DMS153 (cell line): ENCODE measurements around the gene PPARGC1A.
A peak's percentile ranks its signal among the peaks of the same experiment; 100 is the strongest.

Experiments
- DNase-seq: peaks from one replicate; lab custom pipeline; 2025; lab: John Stamatoyannopoulos, UW

PPARGC1A gene

DNA sequence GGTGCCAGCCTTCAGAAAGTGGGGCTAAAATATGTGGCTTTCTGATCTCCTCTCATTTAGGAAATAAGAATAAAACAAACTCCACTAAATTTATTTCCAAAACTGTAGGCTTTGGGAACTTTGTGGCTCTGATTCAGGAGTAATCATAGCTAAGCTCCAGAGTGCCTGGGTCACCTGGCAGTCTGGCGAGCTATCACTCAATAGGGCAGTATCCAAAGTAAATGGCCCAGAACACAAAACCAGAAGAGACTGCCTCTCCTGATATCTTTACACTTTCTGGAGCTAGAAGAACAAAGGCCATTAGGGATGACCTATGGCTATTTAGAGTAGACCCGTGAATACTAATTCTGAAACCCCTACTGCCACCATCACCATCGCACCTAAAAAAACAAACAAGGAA lies 17.0 kb upstream of the PPARGC1A start:
- no peak for DNase-seq

DNA sequence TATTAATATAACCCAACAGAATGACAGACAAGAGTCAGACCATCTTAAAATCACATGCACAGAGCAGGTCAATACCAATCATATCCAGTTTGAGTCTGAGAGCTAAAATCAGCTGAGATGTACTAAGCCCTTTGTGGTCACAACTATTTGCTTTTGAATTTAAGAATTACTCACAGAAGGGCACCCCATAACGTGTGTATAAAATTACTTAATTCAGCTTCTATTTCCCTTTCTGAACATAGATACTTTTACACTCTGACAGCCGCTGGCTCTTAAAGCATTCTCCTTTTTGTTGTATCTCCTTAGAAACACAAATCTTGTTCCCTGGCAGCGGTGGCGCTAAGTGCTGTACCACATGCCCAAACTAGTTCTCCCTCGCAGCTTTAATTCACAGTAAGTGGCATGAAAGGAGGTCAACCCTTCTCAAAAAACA lies 14.8 kb upstream of the PPARGC1A start:
- no peak for DNase-seq

DNA sequence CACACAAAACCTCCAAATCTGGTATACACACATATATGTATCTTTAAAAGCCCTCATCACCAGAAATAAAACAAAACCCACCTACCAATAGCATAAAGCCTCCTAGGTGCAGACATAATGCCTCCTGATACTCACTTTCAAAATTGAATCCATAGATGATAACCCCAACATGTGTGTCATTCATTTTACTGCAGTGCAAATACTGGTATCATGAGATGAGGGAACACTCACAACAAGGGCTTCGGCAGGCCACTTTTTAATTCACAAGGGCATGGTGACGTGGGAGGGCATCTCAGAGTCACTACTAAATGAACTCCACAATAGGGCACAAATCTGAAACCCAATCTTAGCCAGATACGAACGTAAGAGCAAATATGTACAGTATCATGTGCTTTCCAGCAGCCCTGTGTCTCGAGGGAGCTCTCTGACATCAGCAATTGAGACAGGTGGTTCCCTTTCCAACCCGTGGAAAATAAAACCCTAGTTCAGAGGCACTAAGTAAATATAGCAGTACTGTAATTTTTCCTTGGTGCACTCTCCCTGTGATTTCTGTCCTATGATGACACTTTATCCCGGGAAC lies 14.1 kb upstream of the PPARGC1A start:
- peak; percentile 93 for DNase-seq

DNA sequence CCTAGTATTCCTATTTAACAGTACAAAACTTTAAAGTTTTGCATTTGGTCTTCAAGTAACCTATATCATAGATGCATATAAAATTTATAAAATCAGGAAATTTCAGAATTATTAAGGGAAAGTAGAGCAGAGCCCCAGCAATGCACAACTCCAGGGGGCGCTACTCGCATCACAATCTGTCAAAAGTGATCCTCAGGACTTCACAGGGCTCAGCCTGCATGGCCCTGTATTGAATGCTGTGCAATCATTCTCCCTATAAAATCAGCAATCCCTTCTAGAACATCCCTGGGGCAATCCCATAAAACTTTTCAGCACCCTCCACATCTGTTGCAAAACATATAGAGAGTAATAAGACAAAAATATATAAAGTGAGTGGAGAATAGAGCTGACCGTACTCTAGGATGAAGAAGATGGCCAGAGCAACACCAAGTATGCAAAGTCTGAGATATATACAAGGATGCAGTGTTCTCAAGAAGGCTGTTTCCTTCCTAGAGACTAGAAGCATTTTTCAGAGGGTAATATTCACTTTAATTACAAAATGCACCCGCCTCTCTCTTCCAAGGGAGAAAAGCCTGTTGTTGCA lies 12.5 kb upstream of the PPARGC1A start:
- DNase-seq, result no peak

DNA sequence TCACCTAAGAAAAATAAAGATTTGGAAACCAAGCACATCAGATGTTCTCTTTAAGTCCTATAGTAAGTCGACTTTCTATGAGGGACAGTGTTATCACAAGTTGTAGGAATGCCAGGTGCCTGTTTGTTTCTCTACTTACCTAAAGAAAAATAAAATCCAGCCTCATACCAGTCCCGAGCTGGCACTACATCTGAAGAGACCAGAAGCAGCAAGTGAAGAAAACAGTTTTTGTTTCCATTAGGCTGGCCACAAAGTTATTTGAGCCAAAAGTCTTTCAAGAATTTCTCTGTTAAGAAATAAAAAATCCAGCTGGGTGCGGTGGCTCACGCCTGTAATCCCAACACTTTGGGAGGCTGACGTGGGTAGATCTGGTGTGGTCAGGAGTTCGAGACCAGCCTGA lies 10.8 kb upstream of the PPARGC1A start:
- DNase-seq, result no peak

DNA sequence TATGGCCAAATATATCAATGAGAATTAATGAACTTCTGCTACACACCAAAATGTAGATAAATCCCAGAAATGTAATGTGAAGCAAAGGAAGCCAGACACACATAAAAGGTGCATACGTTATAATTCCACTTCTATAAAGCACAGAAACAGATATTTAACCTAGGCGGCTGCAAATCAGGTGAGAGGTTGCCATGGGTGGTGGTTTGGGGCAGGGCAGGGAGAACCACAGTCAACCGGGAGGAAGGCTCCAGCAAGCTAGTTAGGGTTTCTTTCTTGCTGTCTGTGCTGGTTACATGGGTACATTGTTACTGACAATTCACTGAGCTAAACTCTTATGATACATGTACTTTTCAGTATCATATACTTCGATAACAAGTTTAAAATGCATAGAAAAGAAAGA lies 9.7 kb upstream of the PPARGC1A start:
- DNase-seq, result no peak

DNA sequence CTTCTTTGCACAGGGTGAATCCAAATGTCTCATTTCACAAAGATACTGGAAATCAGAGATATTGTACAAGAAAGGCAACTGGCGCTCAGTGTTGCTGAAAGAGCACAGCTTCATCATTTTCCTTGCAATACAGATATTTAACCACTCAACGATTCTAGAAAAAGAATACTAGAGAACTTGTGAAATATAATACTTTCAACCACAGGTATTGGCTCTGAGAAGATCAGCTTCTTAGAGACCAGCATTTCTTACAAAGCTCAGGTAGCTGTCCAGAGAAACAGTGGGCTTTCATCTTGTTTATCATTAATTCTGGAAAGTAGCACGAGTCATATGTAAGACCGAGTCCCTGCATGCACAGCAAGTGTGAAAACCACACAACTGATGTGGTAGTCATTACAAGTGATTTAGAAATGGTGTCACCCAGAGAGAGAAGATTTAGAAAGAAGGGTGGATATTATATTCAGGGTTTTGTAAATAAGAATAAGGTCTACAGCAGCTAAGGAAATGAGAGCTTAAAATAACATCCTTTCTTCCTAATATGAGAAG lies 7.8 kb upstream of the PPARGC1A start:
- no peak for DNase-seq

DNA sequence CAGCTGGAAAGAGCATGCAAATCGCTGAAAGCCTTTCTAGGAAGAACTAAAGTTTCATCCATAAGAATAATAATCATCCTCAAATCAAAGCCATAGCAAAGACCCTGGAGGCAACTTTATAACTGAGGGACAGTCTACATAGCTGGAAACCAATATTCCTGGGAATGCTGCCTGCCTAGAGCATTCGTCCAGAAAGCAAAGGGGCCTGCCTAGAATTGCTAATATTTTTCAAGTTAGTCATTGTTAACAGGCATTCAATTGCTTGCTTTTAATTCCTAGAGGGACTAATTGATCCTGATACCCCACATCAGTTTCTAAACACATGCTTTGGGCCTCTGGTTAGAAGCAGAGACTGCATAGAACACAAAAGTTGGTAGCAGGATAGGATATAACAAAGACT lies 4.2 kb upstream of the PPARGC1A start:
- no peak for DNase-seq

DNA sequence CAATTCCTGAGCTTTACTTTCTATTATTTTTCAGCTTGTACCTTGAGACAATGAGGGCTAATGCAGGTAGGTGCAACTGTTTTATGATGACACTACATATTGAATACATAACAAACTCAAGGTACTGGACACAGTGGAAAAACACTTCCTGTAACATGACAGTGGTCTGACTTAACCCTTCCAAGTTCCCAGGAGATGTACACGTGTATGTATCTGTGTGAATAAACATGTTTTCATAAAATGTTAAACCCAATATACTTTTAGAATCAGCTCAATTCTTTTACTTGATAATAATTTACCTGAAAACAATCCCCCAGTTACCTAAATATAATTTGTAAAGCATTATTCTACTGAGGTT lies 1.2 kb upstream of the PPARGC1A start:
- no peak for DNase-seq

DNA sequence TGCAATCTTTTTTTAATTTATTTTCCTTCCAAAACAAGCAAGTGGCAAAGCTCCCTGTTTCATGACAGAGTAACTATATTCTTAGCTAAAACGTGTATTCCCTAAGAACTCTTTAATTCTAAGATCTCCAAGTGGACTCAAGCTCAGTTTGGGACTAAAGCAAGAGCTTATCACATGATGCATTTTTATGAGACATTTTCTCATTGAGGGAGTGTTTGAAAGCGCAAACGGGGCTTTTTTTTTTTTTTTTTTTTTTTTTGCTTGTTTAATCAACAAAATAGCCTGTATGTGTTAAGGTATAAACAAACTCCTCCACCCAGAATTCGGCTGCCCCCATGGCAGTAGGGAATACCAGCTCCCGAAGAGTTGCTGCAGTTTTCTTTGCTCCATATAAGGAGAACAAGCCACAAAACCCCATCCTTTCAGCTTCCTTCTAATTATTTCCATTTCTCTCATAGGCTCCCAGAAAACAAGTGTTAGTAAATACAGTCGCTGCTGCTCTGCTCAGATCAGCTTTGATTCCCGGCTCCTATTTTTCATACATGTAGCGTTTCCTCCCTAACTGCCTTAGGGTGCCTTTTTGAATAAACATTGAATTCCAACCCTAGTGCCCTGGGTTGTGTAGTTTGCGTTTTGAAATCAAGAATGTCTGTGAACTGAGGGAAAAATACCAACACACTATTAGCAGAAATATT lies 669 bp upstream of the PPARGC1A start:
- DNase-seq, result no peak

DNA sequence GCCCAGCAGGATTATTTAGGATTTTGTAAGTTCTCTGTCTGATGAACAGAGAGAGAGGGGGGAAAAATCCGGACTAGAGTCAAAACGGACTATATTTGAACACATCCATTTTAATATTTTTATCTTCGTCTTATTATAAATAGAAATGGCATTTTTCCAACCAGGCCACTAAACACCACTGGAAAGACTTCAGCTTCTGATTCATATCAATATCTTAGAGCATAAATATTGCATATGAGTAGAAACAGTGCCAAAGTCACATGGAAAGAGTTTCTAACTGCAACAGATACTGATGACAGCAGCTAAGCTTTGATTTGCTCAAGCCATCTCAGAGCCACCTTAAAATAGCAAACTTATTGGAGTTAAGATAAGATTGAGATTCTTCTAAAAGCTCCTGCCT lies 456 bp downstream of the PPARGC1A start:
- no peak for DNase-seq

DNA sequence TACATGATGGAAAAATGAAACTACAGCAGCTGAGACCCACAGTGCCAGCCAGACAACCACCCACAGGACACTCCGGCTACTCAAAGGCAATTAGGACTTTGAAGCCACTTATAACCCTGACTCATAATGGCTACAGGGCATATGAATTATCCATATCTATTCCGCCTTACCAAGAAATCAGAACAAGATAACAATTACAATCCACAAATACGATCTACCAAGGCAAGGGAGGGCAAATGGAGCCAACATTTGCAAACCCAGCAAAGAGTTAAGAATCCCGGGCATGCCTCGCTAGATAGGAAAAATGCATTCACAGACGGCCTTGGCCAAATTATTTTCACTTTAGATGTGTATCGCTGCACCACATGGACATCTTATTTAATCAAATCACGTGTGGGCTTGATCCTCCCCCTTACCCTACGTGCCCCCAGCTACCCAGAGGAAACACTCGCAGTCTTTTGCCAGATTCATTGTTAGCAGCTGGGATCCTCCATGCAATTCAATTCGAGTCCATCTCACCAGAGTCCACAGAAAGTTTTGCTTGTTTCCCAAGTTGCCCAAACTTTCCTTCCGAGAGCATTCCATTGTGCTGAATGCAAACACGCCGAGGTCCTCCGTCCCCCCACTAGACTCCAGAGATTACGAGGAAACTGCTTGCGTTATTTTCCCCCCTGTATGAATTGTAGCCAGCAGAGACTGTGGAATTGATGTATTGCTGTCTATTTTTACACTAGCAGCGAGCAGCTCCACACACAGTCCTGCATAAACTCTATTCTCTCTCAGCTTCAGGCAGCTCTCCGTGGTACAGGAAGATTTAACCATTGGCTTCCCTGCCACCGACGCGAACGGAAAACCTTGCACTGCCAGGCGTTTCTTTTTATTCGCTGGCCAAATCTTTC lies 1.2 kb downstream of the PPARGC1A start:
- DNase-seq, result no peak

DNA sequence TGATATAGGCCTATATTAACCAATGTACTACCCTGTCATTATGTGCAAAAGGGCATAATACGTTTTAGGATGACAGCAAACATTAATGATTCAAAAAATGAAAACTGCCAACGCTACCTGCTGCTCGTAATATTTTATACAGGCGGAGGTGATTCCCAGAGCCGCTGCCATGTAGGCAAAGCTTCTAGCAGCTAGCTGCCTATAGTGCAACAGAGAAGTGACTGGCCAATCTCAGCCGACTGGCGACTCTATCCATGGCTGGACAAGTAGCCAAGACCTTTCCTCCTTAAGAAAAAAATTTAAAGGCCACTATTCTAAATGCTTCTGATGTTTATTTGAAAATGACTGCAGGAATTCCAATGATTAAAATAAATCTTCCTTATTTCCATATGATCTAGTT lies 1.9 kb downstream of the PPARGC1A start:
- DNase-seq, result no peak

DNA sequence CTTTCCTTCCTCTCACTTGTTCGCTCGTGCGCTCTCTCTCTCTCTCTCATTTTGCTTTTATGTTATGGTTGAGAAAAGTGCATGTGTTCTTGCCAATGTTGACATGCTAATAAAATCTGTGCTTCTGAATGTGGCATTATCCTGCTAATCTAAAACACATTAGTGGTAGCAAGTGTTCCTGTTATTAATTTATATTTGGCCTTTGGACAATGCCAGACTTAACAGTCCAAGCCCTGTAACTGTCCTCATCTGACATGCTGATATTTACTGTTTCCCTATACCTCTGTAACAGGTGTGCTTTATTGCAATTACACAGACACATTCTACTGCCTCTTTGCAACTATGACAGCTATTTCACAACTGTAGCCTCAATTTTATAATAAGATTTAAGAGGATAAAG lies 2.7 kb downstream of the PPARGC1A start:
- no peak for DNase-seq

DNA sequence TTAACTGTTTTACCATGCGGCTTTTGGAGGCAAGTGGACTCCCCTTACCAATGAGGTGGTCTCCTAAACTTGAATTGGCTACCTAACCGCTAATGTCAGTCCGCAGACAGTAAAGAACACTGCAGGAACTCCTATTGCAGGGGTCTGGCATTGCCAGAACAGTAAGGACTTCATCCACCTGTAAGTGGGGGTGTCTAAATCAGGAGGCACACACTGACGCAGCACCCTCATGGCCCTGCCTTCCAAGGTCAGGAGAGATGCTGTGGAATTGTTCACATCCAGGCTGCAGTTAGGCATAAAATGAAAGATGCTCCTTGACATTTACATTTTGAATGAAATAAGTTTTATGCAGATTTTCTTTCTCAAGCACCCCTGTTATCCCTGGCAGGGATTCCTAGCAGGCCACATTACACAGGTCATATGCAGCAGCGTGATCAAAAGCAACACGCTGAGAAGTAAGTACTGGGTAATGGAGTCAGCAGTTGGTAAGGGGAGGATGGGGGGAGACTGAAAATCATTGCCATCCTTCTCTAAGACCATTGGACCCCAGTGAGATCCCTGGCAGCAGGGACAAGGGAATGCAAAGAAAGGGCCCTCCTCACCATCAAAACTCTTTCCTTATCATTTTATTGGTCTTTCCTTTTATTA lies 3.8 kb downstream of the PPARGC1A start:
- no peak for DNase-seq

DNA sequence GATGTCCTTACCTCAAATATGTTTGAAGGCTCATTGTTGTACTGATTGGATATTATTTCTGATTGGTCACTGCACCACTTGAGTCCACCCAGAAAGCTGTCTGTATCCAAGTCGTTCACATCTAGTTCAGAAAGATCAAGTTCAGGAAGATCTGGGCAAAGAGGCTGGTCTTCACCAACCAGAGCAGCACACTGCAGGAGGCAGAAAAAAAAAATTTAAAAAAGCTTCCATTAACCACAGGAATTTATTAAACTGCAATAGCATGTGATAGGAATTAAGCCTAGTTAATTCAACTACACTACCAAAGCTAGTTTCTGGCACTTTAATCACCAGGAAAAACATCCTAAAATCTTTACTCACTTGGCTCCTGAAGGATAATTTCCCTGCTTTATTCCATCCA lies 5.1 kb downstream of the PPARGC1A start:
- DNase-seq, result no peak

DNA sequence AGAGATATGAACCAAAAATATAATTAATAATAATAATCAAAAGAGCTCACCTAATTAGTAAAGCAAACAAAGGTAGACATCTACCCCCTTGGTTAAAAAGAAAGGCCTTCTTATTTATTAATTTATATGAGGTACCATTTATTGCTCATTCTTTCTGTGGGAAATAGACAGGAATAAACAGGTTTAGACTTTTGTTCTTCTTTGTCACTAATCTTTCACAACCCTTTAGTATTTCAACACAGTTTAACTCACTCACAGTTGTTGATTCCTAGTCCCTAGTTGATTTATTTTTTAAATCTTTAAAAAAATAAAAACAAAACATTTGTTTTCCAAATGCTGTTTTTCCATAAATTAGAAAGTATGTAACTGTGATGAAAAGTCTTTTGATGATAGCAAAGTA lies 5.6 kb downstream of the PPARGC1A start:
- no peak for DNase-seq

DNA sequence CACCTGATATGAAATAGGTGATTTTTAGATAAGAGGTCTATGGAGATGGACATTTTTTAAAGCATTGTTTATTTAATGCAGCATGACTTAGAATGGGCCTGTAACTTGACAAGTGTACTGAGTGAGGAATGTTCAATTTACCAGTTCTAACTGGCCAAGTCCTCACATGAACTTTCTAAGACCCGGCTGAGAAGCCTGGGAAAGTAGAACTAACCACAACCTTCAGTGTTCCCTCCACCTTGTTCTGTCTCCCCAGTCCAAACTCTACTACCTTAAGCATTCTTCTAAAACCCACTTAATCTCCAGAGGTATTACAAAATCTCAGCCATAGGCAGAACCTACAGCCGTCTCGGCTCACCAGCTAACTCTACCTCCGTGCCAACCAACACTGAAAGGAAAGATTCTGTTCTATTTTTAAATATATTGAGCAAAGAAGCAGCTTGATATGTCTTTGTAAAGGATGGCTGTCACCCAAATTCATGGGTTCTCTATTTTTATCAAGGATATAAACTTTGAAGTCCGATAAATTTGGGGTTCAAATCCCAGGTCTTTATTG lies 6.8 kb downstream of the PPARGC1A start:
- DNase-seq, result no peak

DNA sequence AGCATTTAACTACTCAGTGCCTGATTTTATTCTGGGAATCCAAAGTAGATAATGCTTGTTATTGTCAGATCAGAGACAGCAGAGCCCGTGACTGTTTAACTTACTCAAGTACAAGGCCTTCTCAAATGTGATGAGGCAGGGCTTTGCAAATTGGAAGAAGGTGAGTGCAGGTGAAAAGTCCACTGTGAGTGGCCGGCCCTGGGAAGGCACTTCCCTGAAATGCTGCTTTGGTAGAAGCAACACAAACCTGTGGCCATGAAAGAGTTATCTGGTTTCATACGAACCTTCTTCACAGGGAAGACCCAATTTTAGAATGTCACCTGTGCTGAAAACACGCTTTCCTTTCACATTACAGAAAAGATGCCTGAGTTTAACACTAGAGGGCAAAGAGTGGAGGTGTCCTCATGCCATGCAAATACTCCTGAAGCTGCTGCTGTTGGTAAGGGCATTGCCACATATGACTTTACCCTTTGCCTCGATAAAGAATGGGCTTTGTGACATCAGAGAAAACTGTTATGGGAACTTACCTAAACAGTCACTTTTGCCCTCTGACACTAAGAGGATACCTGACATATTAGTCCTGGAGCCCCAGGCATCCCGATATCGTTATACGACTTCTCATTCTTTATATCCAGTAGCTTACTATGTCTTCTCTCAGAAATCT lies 8.0 kb downstream of the PPARGC1A start:
- no peak for DNase-seq

DNA sequence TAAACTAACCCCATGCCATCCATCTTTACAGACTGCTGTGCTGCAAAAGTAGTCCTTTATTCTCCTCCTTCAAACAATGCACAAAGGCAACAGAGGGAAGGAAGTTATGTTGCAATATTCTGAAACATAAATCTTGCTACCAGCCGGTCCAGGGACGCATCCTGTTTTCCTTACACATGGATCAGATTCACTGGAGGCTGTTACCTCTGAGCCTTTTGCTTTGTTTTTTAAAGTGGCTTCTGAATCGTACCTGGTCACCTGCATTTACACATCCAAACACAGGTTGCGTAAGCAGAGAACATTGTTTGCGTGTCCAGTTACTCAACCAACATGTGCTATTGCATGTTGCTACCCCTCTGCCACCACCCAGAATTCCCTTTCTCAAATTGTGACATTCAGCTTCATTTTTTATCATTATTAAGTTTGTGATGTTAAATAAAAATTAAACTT lies 8.8 kb downstream of the PPARGC1A start:
- peak; percentile 76 for DNase-seq
